ENCODE results near the gene TIAM2. TPM values are rescaled to one million over a fixed set of nuclear protein-coding genes. Genes with fewer than 3 reads are reported as not detected.

The TIAM2 gene
- total RNA-seq, 1 experiment from 2014 or later: 3.8 TPM

- intact Hi-C loops (cut with micrococcal nuclease; ENCODE audit: unreplicated experiment): no loop called here
- BruUV-seq (replicated peaks): no TSS peak
These were observed 59.6 kb downstream of the TIAM2 start for GRCh38 chr6:155054491-155055250.

DNA sequence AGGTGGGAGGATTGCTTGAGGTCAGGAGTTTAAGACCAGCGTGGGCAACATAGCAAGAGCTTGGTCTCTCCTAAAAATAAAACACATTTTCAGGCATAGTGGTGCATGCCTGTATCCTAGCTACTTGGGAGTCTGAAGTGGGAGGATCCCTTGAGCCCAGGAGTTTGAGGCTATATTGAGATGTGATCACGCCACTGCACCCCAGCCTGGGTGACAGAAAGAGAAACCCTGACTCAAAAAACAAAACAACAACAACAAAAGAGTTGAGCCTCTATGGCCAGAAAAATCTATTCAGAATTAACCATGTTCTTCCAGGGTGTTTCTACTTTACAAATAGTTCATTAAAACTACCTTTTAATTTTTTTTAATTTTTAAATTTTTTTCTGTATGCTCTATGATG lies 60.6 kb downstream of the TIAM2 start:
- H3K9me3 Mint-ChIP-seq (ENCODE audit: unreplicated experiment): no peaks in the 10 kb centered on the region
- no peaks in the 10 kb centered on the region; the same call in 1 of the 2 replicates for H3K27me3 ChIP-seq (replicated peaks; ENCODE audit: control insufficient read depth, insufficient read depth, low read length)
- H3K27ac Mint-ChIP-seq (ENCODE audit: unreplicated experiment): no peak overlapping the region
- no peak overlapping the region for H3K4me3 Mint-ChIP-seq (ENCODE audit: unreplicated experiment)
- H3K4me1 ChIP-seq: no peaks in the 10 kb centered on the region
- ChIA-PET CTCF (no interaction called here), POLR2A (no interaction called here)
- TF ChIP-seq, protein P1, sequence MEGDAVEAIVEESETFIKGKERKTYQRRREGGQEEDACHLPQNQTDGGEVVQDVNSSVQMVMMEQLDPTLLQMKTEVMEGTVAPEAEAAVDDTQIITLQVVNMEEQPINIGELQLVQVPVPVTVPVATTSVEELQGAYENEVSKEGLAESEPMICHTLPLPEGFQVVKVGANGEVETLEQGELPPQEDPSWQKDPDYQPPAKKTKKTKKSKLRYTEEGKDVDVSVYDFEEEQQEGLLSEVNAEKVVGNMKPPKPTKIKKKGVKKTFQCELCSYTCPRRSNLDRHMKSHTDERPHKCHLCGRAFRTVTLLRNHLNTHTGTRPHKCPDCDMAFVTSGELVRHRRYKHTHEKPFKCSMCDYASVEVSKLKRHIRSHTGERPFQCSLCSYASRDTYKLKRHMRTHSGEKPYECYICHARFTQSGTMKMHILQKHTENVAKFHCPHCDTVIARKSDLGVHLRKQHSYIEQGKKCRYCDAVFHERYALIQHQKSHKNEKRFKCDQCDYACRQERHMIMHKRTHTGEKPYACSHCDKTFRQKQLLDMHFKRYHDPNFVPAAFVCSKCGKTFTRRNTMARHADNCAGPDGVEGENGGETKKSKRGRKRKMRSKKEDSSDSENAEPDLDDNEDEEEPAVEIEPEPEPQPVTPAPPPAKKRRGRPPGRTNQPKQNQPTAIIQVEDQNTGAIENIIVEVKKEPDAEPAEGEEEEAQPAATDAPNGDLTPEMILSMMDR (IDR thresholded peaks at IDR 0.05; ENCODE audit: insufficient read depth in 1 of 2, low read depth in 1 of 2, low read length in 1 of 2, severe bottlenecking in 1 of 2, unreplicated experiment in 1 of 2): no peak
- H3K27me3 Mint-ChIP-seq (ENCODE audit: insufficient read depth, unreplicated experiment): no peaks in the 10 kb centered on the region
- H3K4me1 Mint-ChIP-seq (ENCODE audit: low read depth, unreplicated experiment): no peaks in the 10 kb centered on the region
- intact Hi-C loops (cut with micrococcal nuclease; ENCODE audit: unreplicated experiment): no loop called here
- no peaks in the 10 kb centered on the region for H3K36me3 ChIP-seq (ENCODE audit: control insufficient read depth, insufficient read depth, low read length)
- H3K36me3 Mint-ChIP-seq (ENCODE audit: insufficient read depth, unreplicated experiment): no peaks in the 10 kb centered on the region
- no peaks in the 10 kb centered on the region for H3K9me3 ChIP-seq
- BruUV-seq (replicated peaks): no TSS peak
- no peak for DNase-seq
- H3K4me3 ChIP-seq (ENCODE audit: low read depth, low read length): no peak overlapping the region

More at GRCh38 chr6:155054491-155055250, 59.6 kb downstream of the TIAM2 start:
- no peaks in the 10 kb centered on the region for H3K9me3 Mint-ChIP-seq (ENCODE audit: unreplicated experiment)
- TF ChIP-seq, protein P1 (IDR thresholded peaks at IDR 0.05; ENCODE audit: insufficient read depth in 1 of 2, low read depth in 1 of 2, low read length in 1 of 2, severe bottlenecking in 1 of 2, unreplicated experiment in 1 of 2): no peak
- H3K4me1 ChIP-seq: no peaks in the 10 kb centered on the region
- no peaks in the 10 kb centered on the region for H3K27me3 Mint-ChIP-seq (ENCODE audit: insufficient read depth, unreplicated experiment)
- ChIA-PET POLR2A (no interaction called here), CTCF (no interaction called here)
- H3K4me3 ChIP-seq (ENCODE audit: low read depth, low read length): no peak overlapping the region
- no peaks in the 10 kb centered on the region for H3K9me3 ChIP-seq
- H3K4me1 Mint-ChIP-seq (ENCODE audit: low read depth, unreplicated experiment): no peaks in the 10 kb centered on the region
- no peaks in the 10 kb centered on the region for H3K36me3 Mint-ChIP-seq (ENCODE audit: insufficient read depth, unreplicated experiment)
- no peak overlapping the region for H3K4me3 Mint-ChIP-seq (ENCODE audit: unreplicated experiment)
- no peak for DNase-seq
- H3K36me3 ChIP-seq (ENCODE audit: control insufficient read depth, insufficient read depth, low read length): no peaks in the 10 kb centered on the region
- no peaks in the 10 kb centered on the region; the same call in 1 of the 2 replicates for H3K27me3 ChIP-seq (replicated peaks; ENCODE audit: control insufficient read depth, insufficient read depth, low read length)
- no peak overlapping the region for H3K27ac Mint-ChIP-seq (ENCODE audit: unreplicated experiment)

DNA sequence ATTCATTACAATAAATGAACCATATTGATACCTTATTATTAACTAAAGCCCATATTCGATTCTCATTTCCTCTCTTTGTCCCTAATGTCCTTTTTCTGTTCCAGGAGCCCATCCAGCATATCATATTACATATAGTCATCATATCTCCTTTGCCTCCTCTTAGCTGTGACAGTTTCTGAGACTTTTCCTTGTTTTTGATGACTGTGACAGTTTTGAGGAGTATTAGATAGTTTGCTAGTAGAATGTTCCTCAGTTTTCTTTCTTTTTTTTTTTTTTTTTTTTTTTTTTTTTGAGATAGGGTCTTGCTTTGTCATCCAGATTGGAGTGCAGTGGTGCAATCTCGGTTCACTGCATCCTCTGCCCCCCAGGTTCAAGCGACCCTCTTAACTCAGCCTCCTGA lies 61.6 kb downstream of the TIAM2 start:
- intact Hi-C loops (cut with micrococcal nuclease; ENCODE audit: unreplicated experiment): no loop called here
- Mint-ChIP-seq H3K4me3 (ENCODE audit: unreplicated experiment) (no peak overlapping the region), H3K27me3 (ENCODE audit: insufficient read depth, unreplicated experiment) (no peaks in the 10 kb centered on the region), H3K27ac (ENCODE audit: unreplicated experiment) (no peak overlapping the region), H3K36me3 (ENCODE audit: insufficient read depth, unreplicated experiment) (no peaks in the 10 kb centered on the region), H3K9me3 (ENCODE audit: unreplicated experiment) (no peaks in the 10 kb centered on the region), H3K4me1 (ENCODE audit: low read depth, unreplicated experiment) (no peaks in the 10 kb centered on the region)
- CTCF ChIA-PET: no interaction called here
- H3K4me3 ChIP-seq (ENCODE audit: low read depth, low read length): no peak overlapping the region
- no TSS peak for BruUV-seq (replicated peaks)
- TF ChIP-seq, protein P1 (IDR thresholded peaks at IDR 0.05; ENCODE audit: insufficient read depth in 1 of 2, low read depth in 1 of 2, low read length in 1 of 2, severe bottlenecking in 1 of 2, unreplicated experiment in 1 of 2): no peak
- H3K36me3 ChIP-seq (ENCODE audit: control insufficient read depth, insufficient read depth, low read length): no peaks in the 10 kb centered on the region
- H3K27me3 ChIP-seq (replicated peaks; ENCODE audit: control insufficient read depth, insufficient read depth, low read length): no peaks in the 10 kb centered on the region; the same call in 1 of the 2 replicates
- POLR2A ChIA-PET: no interaction called here
- DNase-seq: no peak
- H3K9me3 ChIP-seq: no peaks in the 10 kb centered on the region
- H3K4me1 ChIP-seq: no peaks in the 10 kb centered on the region

Measured in Caco-2 (cell line).